ENCODE results near the gene PIAS1.
A peak's percentile ranks its signal among the peaks of the same experiment; 100 is the strongest.
"Not testable (repeated sequence)": the region's sequence is repeated elsewhere in the genome, so short reads cannot be mapped to it uniquely, and the experiment has no call there.

Gene PIAS1

GRCh38 chr15:68129072-68129471 lies 75.0 kb downstream of the PIAS1 start:
- no peak for DNase-seq

GRCh38 chr15:68130851-68131250 lies 76.7 kb downstream of the PIAS1 start:
- no peak for DNase-seq

- no peak for DNase-seq
Measured at GRCh38 chr15:68137096-68137495, 83.0 kb downstream of the PIAS1 start.

DNA sequence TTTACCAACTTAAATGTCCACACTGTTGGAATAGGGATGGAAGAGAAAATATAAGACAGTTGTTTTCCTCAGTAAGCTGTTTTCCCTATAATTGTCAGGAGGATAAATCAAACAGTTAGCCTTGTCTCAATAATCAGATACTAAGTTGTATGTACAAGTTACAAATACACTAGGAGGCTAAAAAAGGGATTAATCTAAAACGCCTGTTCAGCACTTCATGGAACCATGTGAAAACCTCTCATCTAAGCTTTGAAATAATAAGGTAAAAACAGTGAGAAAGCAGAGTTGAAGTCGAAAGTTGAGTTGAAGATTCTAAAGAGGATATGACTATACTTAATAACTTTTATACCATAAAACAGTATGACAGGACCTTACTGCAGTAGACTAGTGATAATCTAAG lies 89.0 kb downstream of the PIAS1 start:
- DNase-seq = no peak

DNA sequence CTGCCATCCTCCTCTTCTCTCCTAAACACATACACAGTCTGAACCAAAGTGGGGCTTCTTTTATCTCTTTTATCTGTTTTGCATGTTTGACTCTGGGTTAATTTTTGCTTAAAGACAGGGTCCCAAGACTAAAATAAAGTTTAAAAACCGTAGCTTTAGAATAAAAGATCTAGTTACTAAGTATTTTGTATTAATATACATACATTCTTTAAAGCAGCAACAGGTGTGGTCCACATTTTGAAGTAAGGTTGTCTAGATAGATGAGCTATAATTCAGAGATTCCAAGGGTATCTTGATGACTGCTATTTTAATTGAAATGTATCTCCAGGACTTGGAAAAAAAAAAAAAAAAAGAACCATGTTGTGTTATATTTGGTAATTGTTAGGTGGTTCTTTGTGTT lies 89.7 kb downstream of the PIAS1 start:
- no peak for DNase-seq

DNA sequence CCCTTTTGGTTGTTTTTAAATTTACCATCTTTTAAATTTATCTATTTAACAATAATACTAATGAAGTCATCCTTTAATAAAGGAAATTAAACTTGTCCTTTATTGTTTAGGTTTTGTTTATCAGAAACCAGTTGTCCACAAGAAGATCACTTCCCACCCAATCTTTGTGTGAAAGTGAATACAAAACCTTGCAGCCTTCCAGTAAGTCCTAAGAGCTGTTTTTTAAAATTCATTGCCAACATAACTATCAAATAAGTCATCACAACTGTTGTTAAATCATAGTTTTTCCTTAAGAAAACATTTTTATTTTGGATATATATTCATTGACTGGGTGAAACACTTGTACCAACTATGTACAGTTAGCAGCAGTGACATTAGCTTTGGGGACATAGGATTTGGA lies 91.6 kb downstream of the PIAS1 start:
- no peak for DNase-seq

DNA sequence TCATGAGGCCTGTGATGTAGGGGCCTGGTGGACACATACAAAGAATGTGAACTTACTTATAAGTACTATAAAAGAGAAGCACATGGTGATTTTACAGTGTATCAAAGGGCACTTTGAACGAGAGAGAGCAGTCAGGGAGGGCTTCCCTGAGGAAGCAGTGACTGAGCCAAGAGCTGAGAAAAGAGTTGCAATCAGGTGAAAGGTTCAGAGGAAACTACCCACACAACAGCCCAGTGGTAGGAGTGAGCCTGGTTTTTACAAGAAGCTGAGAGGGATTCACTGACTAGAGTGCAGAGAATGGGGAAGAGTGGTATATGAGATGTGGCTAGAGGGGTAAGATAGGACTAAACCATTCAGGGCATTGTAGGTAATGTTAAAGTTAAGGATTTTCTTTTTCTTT lies 93.9 kb downstream of the PIAS1 start:
- no peak for DNase-seq

DNA sequence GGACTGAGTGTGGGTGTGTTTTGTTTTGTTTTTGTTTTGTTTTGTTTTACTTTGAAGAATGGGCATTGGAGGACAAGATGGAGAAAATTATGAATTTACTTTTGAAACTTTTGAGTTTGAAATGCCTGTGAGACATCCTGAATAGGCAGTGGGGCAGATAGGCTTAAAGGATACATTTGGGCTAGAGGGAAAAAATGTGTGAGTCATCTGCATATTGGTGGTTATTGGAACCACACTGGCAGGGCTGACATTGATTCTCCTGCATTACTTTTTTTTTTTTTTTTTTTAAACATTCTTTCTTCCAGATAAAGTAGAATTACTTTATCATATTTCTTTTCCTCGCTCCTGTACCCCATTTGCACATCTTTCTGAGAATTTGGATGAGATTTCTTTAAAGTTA lies 94.9 kb downstream of the PIAS1 start:
- DNase-seq = peak; percentile 67

- DNase-seq = no peak
Measured at GRCh38 chr15:68150187-68150586, 96.1 kb downstream of the PIAS1 start.

DNA sequence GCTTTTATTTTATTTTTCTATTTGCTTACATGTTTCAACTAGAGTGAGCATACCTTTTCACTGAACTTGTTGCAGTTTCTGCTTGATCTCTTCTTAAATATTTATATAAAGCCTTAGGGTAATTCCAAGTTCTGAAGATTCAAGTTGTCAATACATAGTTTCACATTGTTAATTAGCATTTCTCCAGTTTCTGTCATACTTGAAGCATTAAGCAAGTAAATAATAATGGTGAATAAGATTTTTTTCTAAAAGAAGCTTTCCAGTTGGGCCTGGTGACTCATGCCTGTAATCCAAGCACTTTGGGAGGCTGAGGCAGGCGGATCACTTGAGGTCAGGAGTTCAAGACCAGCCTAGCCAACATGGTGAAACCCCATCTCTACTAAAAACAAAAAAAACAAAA lies 97.2 kb downstream of the PIAS1 start:
- DNase-seq = peak; percentile 34

GRCh38 chr15:68152342-68152741 lies 98.2 kb downstream of the PIAS1 start:
- DNase-seq = no peak

DNA sequence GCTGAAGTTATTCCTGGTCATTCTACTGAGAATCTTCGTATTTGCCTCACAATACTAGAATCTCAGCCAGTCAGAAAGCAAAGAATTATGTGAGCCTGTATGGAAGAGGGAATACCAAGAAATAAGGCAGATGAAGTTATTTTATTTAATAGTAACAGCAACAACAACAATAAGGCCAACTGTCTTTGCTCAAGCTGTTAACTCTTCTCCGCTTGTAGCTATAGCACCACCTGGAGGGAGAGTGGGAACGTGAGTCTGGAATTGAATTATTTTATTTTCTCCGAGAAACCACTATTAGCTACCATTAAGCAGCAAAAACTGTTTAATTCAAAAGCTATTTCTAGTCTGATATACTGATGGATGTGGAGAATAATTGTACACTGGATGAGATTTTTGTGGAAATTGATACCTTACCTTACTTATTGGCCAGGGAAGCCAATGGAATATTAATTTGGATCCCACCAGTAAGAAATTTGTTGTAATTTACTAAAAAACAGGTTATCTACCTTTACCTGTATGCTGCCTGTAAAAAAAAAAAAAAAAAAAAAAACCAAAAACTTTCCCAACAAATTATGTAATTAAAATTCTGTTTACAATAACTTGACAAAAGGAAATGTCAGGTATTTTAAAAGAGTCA lies 100.9 kb downstream of the PIAS1 start:
- DNase-seq = peak; percentile 64

GRCh38 chr15:68157074-68157473 lies 103.0 kb downstream of the PIAS1 start:
- DNase-seq = no peak

DNA sequence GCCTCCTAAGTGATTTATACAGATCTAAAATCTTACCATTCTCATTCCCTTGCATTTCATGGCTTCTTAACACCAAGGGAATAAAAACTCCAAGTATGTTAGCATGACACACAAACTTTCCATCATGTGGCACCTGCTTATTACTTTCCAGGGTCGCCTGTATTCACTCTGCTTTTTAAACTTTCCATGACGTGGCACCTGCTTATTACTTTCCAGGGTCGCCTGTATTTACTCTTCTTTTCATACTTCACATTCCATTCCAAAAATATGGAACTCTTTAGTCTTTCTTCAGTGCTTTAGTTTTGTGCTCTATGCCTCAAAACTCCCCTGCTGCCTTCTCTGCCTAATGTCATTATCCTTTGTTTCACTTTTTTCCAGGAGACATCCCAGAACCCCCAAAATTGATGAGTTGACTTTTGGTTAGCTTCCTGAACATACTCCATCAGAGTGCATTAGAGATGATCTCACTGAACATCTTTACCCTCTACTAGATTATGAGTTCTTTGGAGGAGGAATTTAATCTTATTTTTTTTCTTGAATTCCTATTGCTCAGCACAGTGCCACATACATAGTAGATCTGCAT lies 104.0 kb downstream of the PIAS1 start:
- DNase-seq = peak; percentile 8

- no peak for DNase-seq
Measured at GRCh38 chr15:68163191-68163590, 109.1 kb downstream of the PIAS1 start.

DNA sequence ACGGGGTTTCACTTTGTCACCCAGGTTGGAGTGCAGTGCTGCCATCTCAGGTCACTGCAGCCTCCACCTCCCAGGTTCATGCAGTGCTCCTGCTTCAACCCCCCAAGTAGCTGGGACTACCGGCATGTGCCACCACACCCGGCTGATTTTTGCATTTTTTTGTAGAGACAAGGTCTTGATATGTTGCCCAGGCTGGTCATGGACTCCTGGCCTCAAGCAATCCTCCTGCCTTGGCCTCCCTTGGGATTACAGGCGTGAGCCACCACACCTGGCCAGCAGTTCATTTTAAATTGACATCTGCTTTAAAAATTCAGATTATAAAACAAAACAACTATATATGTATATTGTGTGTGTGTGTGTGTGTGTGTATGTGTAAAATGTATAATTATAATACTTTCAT lies 112.7 kb downstream of the PIAS1 start:
- DNase-seq = no peak

DNA sequence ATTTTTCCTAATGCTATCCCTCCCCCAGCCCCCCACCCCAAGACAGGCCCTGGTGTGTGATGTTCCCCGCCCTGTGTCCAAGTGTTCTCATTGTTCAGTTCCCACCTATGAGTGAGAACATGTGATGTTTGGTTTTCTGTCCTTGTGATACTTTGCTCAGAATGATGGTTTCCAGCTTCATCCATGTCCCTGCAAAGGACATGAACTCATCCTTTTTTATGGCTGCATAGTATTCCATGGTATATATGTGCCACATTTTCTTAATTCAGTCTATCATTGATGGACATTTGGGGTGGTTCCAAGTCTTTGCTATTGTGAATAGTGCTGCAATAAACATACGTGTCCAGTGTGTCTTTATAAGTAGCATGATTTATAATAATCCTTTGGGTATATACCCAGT lies 117.9 kb downstream of the PIAS1 start:
- not testable (repeated sequence) for DNase-seq

- DNase-seq = no peak
Measured at GRCh38 chr15:68173119-68173518, 119.0 kb downstream of the PIAS1 start.

DNA sequence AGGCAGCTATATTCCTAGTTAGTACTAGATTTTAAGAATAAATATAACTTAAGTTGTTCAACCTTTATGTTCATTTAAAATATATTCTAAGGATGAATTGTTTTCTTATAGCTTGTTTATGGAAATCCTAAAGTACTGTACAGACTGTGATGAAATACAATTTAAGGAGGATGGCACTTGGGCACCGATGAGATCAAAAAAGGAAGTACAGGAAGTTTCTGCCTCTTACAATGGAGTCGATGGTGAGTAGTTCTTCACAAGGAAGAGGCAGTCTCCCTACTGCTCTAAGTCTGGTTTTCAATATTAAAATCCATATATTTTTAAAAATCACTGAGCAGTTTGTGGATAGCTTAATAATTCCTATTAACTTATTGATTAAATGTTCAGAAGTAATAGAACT lies 121.4 kb downstream of the PIAS1 start:
- DNase-seq = no peak

GRCh38 chr15:68176601-68177000 lies 122.5 kb downstream of the PIAS1 start:
- no peak for DNase-seq

DNA sequence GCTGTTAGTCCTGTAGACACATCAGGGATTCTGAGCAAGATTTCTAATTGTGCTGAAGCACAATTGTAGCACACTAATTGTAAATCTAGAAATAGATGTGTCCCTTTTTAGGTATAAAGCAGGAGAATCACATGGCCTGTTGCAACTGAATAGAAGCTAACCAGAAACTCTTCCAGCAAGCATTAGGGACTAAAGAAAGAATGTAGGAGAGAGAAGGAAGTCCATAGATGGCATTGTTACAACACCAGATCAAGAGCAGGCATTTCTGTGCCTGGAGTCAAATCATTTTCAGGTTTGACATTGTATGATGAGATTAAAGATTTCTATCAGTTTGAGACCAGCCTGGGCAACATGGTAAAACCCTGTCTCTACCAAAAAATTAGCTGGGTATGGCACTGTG lies 123.6 kb downstream of the PIAS1 start:
- DNase-seq = no peak

GRCh38 chr15:68183616-68184315 lies 129.7 kb downstream of the PIAS1 start:
- DNase-seq = no peak

DNA sequence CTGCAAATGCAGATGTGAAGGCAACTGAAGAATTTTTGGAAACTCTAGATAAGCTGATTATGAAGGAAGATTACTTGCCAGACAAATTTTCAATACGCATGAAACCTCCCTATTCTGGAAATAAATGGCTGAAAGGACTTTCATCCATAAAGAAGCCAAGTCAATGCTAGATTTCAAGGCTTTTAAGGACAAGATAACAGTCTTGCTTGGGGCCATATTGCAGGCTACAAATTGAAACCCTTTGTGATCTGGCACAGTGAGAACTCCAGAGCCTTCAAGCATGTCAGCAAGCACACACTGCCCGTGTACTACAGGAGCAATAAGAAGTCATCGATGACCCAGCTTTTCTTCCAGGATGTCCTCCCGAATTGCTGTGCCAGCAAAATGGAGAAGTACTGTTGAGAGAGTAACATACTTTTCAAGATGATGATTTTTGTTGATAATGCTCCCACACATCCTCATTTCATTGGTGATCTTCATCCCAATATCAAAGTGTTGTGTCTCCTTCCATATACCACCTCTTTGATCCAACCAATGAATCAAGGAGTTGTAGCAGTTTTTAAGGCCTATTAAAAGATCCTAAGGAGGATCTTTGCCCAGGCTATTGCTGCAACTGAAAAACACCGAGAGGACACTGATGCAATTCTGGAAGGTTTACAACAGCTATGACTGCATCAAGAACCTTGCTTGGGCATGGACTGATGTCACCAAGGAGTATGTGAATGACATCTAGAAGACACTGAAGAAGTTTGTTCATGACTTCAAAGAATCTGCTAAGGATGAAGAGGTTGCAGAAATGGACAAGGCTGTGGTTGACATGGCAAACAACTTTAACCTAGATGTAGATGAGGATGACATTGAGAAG lies 130.7 kb downstream of the PIAS1 start:
- no peak for DNase-seq

Data from HCEC 1CT (cell line).